H1 (cell line): ENCODE data around the gene PAK1IP1.

Experiments
- CEBPB ChIP-seq: IDR thresholded peaks from 2 replicates; pipeline ENCODE4 v1.6.1; 2012; ENCODE audit warnings: low read depth, low read length
- CTCF ChIP-seq, 3 experiments: IDR thresholded peaks; 1 replicate in 2 of 3; 2 replicates in 1 of 3; pipeline versions ENCODE4 v1.5.1 to v1.6.1; 2011; ENCODE audit warnings: low read length in 3 of 3, mild to moderate bottlenecking in 3 of 3, inconsistent platforms in 2 of 3, low read depth in 1 of 3, moderate library complexity in 1 of 3; ENCODE audit not compliant: insufficient read depth in 1 of 3; ENCODE audit errors: control extremely low read depth in 1 of 3
- EP300 ChIP-seq, 2 experiments: IDR thresholded peaks; 1 replicate in 1 of 2; 2 replicates in 1 of 2; pipeline ENCODE4 v1.6.1; 2011 to 2012; ENCODE audit warnings: low read depth in 2 of 2, low read length in 2 of 2, mild to moderate bottlenecking in 2 of 2, borderline replicate concordance in 1 of 2, inconsistent platforms in 1 of 2, moderate library complexity in 1 of 2
- EZH2 ChIP-seq: fragments of 200-600 bp; sonication (generic); IDR thresholded peaks from 2 replicates; pipeline ENCODE4 v1.7.1; 2012; ENCODE audit warnings: low read depth, mild to moderate bottlenecking, moderate library complexity, low read length, inconsistent platforms; ENCODE audit not compliant: severe bottlenecking
- GTF2F1 ChIP-seq: IDR thresholded peaks from 2 replicates; pipeline ENCODE4 v1.6.1; 2012; ENCODE audit warnings: low read depth, low read length, improper control_type of control experiment, borderline replicate concordance
- KDM1A ChIP-seq: fragments of 200-600, 300-600 bp; sonication (generic); IDR thresholded peaks from 2 replicates; pipeline ENCODE4 v1.7.1; 2016; ENCODE audit warnings: mild to moderate bottlenecking, low read length, borderline replicate concordance
- KDM5A ChIP-seq: fragments of 200-600 bp; IDR thresholded peaks from 2 replicates; pipeline ENCODE4 v1.7.1; 2012; ENCODE audit warnings: mild to moderate bottlenecking, low read length, inconsistent platforms, mixed read lengths
- MAX ChIP-seq: IDR thresholded peaks from 2 replicates; pipeline ENCODE4 v1.6.1; 2012; ENCODE audit warnings: inconsistent platforms
- POLR2A ChIP-seq, 2 experiments: IDR thresholded peaks; 1 replicate in 1 of 2; 2 replicates in 1 of 2; pipeline ENCODE4 v1.6.1; 2011; ENCODE audit warnings: low read depth in 2 of 2, low read length in 2 of 2, mild to moderate bottlenecking in 2 of 2; ENCODE audit errors: control extremely low read depth in 1 of 2
- SP1 ChIP-seq: IDR thresholded peaks from 2 replicates; pipeline ENCODE4 v1.6.1; 2011; ENCODE audit warnings: low read depth, low read length
- SRF ChIP-seq: IDR thresholded peaks from 2 replicates; pipeline ENCODE4 v1.6.1; 2011; ENCODE audit warnings: mild to moderate bottlenecking, low read depth, low read length, moderate library complexity
- TAF1 ChIP-seq: IDR thresholded peaks from 2 replicates; pipeline ENCODE4 v1.6.1; 2011; ENCODE audit warnings: mild to moderate bottlenecking, low read depth, low read length
- YY1 ChIP-seq: IDR thresholded peaks from 2 replicates; pipeline ENCODE4 v1.6.1; 2011; ENCODE audit warnings: low read depth, mild to moderate bottlenecking, low read length

- TF ChIP-seq POLR2A (IDR thresholded peaks at IDR 0.05; ENCODE audit: control extremely low read depth in 1 of 2, low read depth in 2 of 2, low read length in 2 of 2), result no peak
- TF ChIP-seq CEBPB, result no peak
- no peak for TF ChIP-seq TAF1
- TF ChIP-seq CTCF (IDR thresholded peaks at IDR 0.05; ENCODE audit: control extremely low read depth in 1 of 3, insufficient read depth in 1 of 3, low read depth in 1 of 3, low read length in 3 of 3), result no peak
- TF ChIP-seq EP300 (IDR thresholded peaks at IDR 0.05; ENCODE audit: borderline replicate concordance in 1 of 2, low read depth in 2 of 2, low read length in 2 of 2), result no peak
- no peak for TF ChIP-seq KDM1A
- TF ChIP-seq YY1, result no peak
- TF ChIP-seq KDM5A, result no peak
- TF ChIP-seq SRF, result no peak
- no peak for TF ChIP-seq GTF2F1
- no peak for TF ChIP-seq MAX
- no peak for TF ChIP-seq EZH2
- TF ChIP-seq SP1, result no peak
These were observed 39.1 kb downstream of the PAK1IP1 start for GRCh38 chr6:10733863-10734262.
